Panc1 (cell line): Measurements from ENCODE around the gene ESF1.

Experiments used
- POLR2AphosphoS5 ChIP-seq: IDR thresholded peaks from 2 replicates; pipeline ENCODE4 v1.6.1; 2012; ENCODE audit warnings: mild to moderate bottlenecking, low read depth, low read length, moderate library complexity
- TF ChIP-seq, protein P1 (sequence below): fragments of 450-650 bp; IDR thresholded peaks from 2 replicates; pipeline ENCODE4 v1.5.1; 2017; ENCODE audit warnings: mild to moderate bottlenecking
- TF ChIP-seq, protein P2 (sequence below), 2 experiments: IDR thresholded peaks; 2 replicates each; pipeline ENCODE4 v1.6.1; 2011 to 2012; ENCODE audit warnings: low read depth in 2 of 2, control low read depth in 1 of 2, low read length in 1 of 2, mild to moderate bottlenecking in 1 of 2, moderate library complexity in 1 of 2; ENCODE audit not compliant: insufficient read depth in 1 of 2

DNA sequence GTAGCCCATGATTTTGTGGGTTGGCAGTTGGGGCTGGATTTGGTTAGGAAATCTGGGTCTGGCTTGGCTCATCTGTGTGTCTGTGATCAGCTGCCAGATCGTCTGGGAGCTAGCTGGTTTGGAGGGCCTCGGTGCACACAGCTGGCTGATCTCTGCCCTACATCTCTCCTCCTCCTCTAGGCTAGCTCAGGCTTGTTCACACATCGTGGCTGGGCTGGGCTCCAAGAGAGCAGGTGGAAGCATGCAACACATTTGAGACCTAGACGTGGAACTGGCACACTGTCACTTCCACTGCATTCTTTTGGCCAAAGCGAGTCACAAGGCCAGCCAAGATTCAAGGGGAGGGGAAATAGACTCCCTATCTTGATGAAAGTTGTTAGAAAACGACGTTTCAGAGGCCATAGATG is 16.0 kb upstream of the ESF1 start:
- TF ChIP-seq, protein P1, sequence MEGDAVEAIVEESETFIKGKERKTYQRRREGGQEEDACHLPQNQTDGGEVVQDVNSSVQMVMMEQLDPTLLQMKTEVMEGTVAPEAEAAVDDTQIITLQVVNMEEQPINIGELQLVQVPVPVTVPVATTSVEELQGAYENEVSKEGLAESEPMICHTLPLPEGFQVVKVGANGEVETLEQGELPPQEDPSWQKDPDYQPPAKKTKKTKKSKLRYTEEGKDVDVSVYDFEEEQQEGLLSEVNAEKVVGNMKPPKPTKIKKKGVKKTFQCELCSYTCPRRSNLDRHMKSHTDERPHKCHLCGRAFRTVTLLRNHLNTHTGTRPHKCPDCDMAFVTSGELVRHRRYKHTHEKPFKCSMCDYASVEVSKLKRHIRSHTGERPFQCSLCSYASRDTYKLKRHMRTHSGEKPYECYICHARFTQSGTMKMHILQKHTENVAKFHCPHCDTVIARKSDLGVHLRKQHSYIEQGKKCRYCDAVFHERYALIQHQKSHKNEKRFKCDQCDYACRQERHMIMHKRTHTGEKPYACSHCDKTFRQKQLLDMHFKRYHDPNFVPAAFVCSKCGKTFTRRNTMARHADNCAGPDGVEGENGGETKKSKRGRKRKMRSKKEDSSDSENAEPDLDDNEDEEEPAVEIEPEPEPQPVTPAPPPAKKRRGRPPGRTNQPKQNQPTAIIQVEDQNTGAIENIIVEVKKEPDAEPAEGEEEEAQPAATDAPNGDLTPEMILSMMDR: no peak
- TF ChIP-seq POLR2AphosphoS5: peak; percentile 23; the same call in 1 of the 2 replicates
- TF ChIP-seq, protein P2, sequence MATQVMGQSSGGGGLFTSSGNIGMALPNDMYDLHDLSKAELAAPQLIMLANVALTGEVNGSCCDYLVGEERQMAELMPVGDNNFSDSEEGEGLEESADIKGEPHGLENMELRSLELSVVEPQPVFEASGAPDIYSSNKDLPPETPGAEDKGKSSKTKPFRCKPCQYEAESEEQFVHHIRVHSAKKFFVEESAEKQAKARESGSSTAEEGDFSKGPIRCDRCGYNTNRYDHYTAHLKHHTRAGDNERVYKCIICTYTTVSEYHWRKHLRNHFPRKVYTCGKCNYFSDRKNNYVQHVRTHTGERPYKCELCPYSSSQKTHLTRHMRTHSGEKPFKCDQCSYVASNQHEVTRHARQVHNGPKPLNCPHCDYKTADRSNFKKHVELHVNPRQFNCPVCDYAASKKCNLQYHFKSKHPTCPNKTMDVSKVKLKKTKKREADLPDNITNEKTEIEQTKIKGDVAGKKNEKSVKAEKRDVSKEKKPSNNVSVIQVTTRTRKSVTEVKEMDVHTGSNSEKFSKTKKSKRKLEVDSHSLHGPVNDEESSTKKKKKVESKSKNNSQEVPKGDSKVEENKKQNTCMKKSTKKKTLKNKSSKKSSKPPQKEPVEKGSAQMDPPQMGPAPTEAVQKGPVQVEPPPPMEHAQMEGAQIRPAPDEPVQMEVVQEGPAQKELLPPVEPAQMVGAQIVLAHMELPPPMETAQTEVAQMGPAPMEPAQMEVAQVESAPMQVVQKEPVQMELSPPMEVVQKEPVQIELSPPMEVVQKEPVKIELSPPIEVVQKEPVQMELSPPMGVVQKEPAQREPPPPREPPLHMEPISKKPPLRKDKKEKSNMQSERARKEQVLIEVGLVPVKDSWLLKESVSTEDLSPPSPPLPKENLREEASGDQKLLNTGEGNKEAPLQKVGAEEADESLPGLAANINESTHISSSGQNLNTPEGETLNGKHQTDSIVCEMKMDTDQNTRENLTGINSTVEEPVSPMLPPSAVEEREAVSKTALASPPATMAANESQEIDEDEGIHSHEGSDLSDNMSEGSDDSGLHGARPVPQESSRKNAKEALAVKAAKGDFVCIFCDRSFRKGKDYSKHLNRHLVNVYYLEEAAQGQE (IDR thresholded peaks at IDR 0.05; ENCODE audit: insufficient read depth in 1 of 2, low read depth in 2 of 2, low read length in 1 of 2): no peak
